Measurements from ENCODE around the gene HSPB8. TPM values are rescaled to one million over a fixed set of nuclear protein-coding genes. Genes with fewer than 3 reads are reported as not detected.

The HSPB8 gene
- total RNA-seq, 1 donor from 2014 or later: not detected

DNA sequence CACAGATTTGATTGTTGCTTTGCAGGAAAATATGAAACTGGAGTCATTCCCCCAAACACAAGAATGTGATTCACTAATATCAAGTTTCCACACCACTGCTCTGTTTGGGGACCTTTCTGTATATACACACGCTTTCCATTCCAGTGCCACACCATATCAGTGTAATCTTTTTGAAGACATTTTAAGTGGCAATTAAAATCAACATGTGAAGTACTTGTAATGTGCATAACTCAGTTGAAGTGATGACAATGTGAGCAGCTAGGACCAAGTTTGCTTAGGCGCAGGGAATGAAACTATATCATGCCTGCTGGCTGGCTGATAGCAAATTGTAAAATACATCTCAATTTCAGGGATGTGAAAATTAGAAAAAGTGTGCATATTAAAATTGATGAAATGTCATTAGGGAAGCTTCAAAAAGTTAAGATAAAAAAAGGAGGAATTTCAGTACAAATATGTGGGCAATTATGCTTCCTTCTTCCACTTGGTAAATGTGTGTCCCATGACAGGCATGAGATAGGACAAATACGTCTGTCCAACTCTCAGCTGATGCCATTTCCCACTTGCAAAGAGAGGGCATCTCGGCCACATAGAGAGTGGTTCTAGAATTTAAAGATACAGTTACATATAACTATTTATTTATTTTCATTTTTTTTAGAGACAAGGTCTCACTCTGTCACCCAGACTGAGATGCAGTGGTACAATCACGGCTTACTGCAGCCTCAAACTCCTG, 43.7 kb downstream of the HSPB8 start:
- Mint-ChIP-seq H3K27ac (no peak overlapping the region), H3K27me3 (peaks cover 4% of the 10 kb centered on the region), H3K4me3 (no peak overlapping the region), H3K36me3 (ENCODE audit: low read depth) (no peaks in the 10 kb centered on the region), H3K4me1 (no peaks in the 10 kb centered on the region), H3K9me3 (peaks cover 3% of the 10 kb centered on the region)
- TF ChIP-seq CTCF (IDR thresholded peaks at IDR 0.05): no peak
- CTCF ChIA-PET: no interaction called here
- no peak for ATAC-seq (ENCODE audit: low read depth)
- DNase-seq: no peak
- intact Hi-C loops (cut with micrococcal nuclease): no loop called here
- POLR2A ChIA-PET: no interaction called here

DNA sequence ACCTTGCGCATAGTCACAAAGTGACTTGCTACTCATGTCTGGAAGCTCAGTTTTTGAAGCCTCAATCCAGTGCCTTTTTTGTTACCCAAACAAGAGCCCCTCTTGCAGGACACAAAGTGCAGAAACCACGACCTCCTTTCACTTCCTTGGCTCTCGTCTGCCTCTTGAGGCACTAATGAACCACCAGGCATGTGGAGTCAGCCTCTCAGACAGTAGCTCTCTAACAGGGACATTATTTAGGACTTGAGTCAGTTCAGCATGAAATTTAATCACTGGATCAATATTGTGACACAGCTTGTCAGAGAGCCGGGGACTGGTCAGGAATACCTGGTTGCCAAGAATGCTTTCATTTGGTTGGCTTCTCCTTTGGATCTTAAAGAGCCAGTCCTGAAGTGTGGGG, 46.7 kb downstream of the HSPB8 start:
- no peak for DNase-seq
- Mint-ChIP-seq H3K4me1 (no peaks in the 10 kb centered on the region), H3K27me3 (peaks cover 3% of the 10 kb centered on the region), H3K4me3 (no peak overlapping the region), H3K36me3 (ENCODE audit: low read depth) (no peaks in the 10 kb centered on the region), H3K27ac (no peak overlapping the region), H3K9me3 (peaks cover 3% of the 10 kb centered on the region)
- POLR2A ChIA-PET: no interaction called here
- no peak for ATAC-seq (ENCODE audit: low read depth)
- intact Hi-C loops (cut with micrococcal nuclease): no loop called here
- TF ChIP-seq CTCF (IDR thresholded peaks at IDR 0.05): no peak
- CTCF ChIA-PET: no interaction called here

- intact Hi-C loops (cut with micrococcal nuclease): no loop called here
- DNase-seq (no peak), ATAC-seq (ENCODE audit: low read depth) (no peak)
- TF ChIP-seq CTCF (IDR thresholded peaks at IDR 0.05): no peak
- peaks cover 1% of the 10 kb centered on the region for H3K9me3 Mint-ChIP-seq
- CTCF ChIA-PET: no interaction called here
- H3K4me3 Mint-ChIP-seq: no peak overlapping the region
- H3K27me3 Mint-ChIP-seq: peaks cover 3% of the 10 kb centered on the region
- H3K4me1 Mint-ChIP-seq: no peaks in the 10 kb centered on the region
- no peak overlapping the region for H3K27ac Mint-ChIP-seq
- no peaks in the 10 kb centered on the region for H3K36me3 Mint-ChIP-seq (ENCODE audit: low read depth)
- POLR2A ChIA-PET: no interaction called here
Observed at GRCh38 chr12:119227292-119227691, 48.6 kb downstream of the HSPB8 start.

DNA sequence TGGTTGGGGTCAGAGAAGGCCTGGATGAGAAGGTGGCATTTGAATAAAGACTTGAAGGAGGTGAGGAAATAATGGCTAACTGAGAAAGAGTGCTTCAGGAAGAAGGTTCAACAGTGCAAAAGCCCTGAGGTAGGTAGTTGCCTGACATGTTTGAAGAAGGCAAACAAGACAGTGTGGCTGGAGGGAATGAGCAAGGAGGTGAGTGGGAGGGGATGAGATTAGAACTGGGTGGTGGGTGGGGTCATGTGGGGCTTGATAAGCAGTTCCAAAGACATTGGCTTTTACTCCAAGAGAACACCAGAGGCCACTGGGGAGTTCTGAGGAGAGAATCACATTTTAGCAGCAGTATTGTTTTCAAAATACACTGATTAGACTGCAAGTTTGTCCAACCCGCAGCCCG, 50.5 kb downstream of the HSPB8 start:
- no peak for DNase-seq
- TF ChIP-seq CTCF (IDR thresholded peaks at IDR 0.05): no peak
- intact Hi-C loops (cut with micrococcal nuclease): no loop called here

DNA sequence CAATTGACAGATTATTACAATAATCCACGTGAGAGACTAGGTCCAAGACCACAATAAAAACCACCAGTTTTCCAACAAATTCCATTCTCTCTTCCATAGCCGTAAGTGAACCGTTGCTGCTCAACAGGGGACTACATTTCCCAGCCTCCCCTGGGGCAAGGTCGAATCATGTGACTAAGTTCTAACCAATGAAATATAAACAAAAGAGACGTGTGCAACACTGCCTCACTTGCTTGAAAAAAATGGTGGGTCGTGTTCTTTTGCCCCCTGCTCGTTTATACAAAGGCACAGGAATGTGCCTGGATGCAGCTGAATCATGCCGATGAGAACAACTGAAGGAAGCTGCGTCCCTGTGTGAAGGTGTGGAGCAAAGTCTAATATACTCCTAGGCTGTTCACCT, 51.1 kb downstream of the HSPB8 start:
- CTCF ChIA-PET: no interaction called here

More for the DNA sequence above, 50.5 kb downstream of the HSPB8 start:
- no peak overlapping the region for H3K4me3 Mint-ChIP-seq
- no peak overlapping the region for H3K27ac Mint-ChIP-seq
- ChIA-PET CTCF (no interaction called here), POLR2A (no interaction called here)
- H3K9me3 Mint-ChIP-seq: no peaks in the 10 kb centered on the region
- no peak for ATAC-seq (ENCODE audit: low read depth)
- H3K27me3 Mint-ChIP-seq: peaks cover 5% of the 10 kb centered on the region
- no peaks in the 10 kb centered on the region for H3K36me3 Mint-ChIP-seq (ENCODE audit: low read depth)
- H3K4me1 Mint-ChIP-seq: no peaks in the 10 kb centered on the region

More for the DNA sequence above, 51.1 kb downstream of the HSPB8 start:
- no peak for TF ChIP-seq CTCF (IDR thresholded peaks at IDR 0.05)
- ATAC-seq (ENCODE audit: low read depth) (no peak), DNase-seq (no peak)
- Mint-ChIP-seq H3K27ac (no peak overlapping the region), H3K4me3 (no peak overlapping the region), H3K9me3 (no peaks in the 10 kb centered on the region), H3K4me1 (no peaks in the 10 kb centered on the region), H3K27me3 (peaks cover 5% of the 10 kb centered on the region), H3K36me3 (ENCODE audit: low read depth) (no peaks in the 10 kb centered on the region)
- POLR2A ChIA-PET: no interaction called here
- intact Hi-C loops (cut with micrococcal nuclease): no loop called here

Data from activated B cell treated with CpG ODN at 0.5 μM for 24 hours (primary cell).